HCT116 (cell line): ENCODE measurements around the gene IFNL1. TPM values are rescaled to one million over a fixed set of nuclear protein-coding genes. Genes with fewer than 3 reads are reported as not detected.
A peak's percentile ranks its signal among the peaks of the same experiment; 100 is the strongest.

Source experiments
- ATAC-seq: fragments of 200-7000 bp; cut with Tn5 transposase; 2 replicates; pipeline ENCODE4 v1.9.1; 2020; ENCODE audit warnings: mild to moderate bottlenecking, moderate library complexity
- BruUV-seq: library from RNA; stranded (reverse); fragments of 400-500 nt; replicated peaks from 2 replicates; lab custom pipeline; 2021; lab: Mats Ljungman, UMichigan
- CTCF ChIA-PET: fragments of 300-600 bp; sonication (Branson Sonifier 250); formaldehyde crosslinking; loops from one replicate; lab custom pipeline; 2021; ENCODE audit warnings: antibody characterized with exemption; lab: Charles Lee
- POLR2A ChIA-PET: fragments of 300-600, 350-600 bp; sonication (Branson Sonifier 250); formaldehyde crosslinking; loops from one replicate; lab custom pipeline; 2021; ENCODE audit warnings: antibody characterized with exemption; lab: Charles Lee
- RAD21 ChIA-PET, 2 experiments: fragments of 300-600 bp; sonication (Branson Sonifier 250); formaldehyde crosslinking; loops; one replicate each; lab custom pipeline; 2023; ENCODE audit warnings: low total read pairs in 2 of 2; ENCODE audit not compliant: uncharacterized antibody in 2 of 2, unreplicated experiment in 2 of 2, low non-redundant PET in 1 of 2; lab: Charles Lee
- DNase-seq: peaks from one replicate; pipeline ENCODE4 v3.0.0-alpha.2; 2010; ENCODE audit warnings: low read depth, low spot score
- H2AFZ ChIP-seq: fragments of 200-600 bp; shearing (Covaris generic), sonication (generic); 2 replicates; pipeline ENCODE4 v1.6.1; 2017; ENCODE audit warnings: low read depth, mixed run types, mixed read lengths, antibody characterized with exemption, low read length; ENCODE audit not compliant: poor library complexity, severe bottlenecking
- H3K27ac ChIP-seq: 2 replicates; pipeline ENCODE4 v1.5.1; 2012; ENCODE audit warnings: low read depth, low read length
- H3K27me3 ChIP-seq: fragments of 200-600 bp; sonication (generic); 2 replicates; pipeline ENCODE4 v1.6.1; 2016; ENCODE audit warnings: mixed run types, low read length, mixed read lengths; ENCODE audit not compliant: insufficient read depth
- H3K36me3 ChIP-seq, 2 experiments: fragments of 200-500 bp in 1 of 2; fragments of 200-600 bp in 1 of 2; sonication (Bioruptor generic) in 1 of 2; sonication (generic) in 1 of 2; 2 replicates each; pipeline versions ENCODE4 v1.5.1 to v1.6.1; 2014 to 2016; ENCODE audit warnings: low read length in 2 of 2, inconsistent platforms in 1 of 2, mixed read lengths in 1 of 2, mixed run types in 1 of 2; ENCODE audit not compliant: insufficient read depth in 2 of 2, control insufficient read depth in 1 of 2
- H3K4me1 ChIP-seq, 2 experiments: fragments of 200-600 bp in 1 of 2; sonication (generic) in 1 of 2; 2 replicates each; pipeline versions ENCODE4 v1.5.1 to v1.6.1; 2012 to 2017; ENCODE audit warnings: low read length in 2 of 2, inconsistent platforms in 1 of 2, mild to moderate bottlenecking in 1 of 2, mixed read lengths in 1 of 2, mixed run types in 1 of 2, moderate library complexity in 1 of 2; ENCODE audit not compliant: insufficient read depth in 2 of 2, control insufficient read depth in 1 of 2
- H3K4me2 ChIP-seq: fragments of 200-600 bp; sonication (generic); 2 replicates; pipeline ENCODE4 v1.6.1; 2017; ENCODE audit warnings: mixed run types, low read length, mixed read lengths
- H3K4me3 ChIP-seq, 2 experiments: fragments of 200-600 bp in 1 of 2; sonication (generic) in 1 of 2; replicated peaks in 1 of 2; 2 replicates each; pipeline ENCODE4 v1.5.1; 2011 to 2016; ENCODE audit warnings: low read length in 2 of 2, control low read depth in 1 of 2, low read depth in 1 of 2, mild to moderate bottlenecking in 1 of 2, mixed read lengths in 1 of 2, mixed run types in 1 of 2
- H3K79me2 ChIP-seq: fragments of 200-600 bp; sonication (generic); 2 replicates; pipeline ENCODE4 v1.6.1; 2017; ENCODE audit warnings: mild to moderate bottlenecking, mixed run types, low read length, moderate library complexity, mixed read lengths; ENCODE audit not compliant: insufficient read depth
- H3K9ac ChIP-seq: fragments of 200-600 bp; sonication (generic); 2 replicates; pipeline ENCODE4 v1.6.1; 2016; ENCODE audit warnings: low read length, mixed read lengths
- H3K9me2 ChIP-seq: fragments of 200-600 bp; sonication (generic), shearing (Covaris generic); 2 replicates; pipeline ENCODE4 v1.6.1; 2017; ENCODE audit warnings: mixed run types, mild to moderate bottlenecking, moderate library complexity; ENCODE audit not compliant: insufficient read depth
- H3K9me3 ChIP-seq, 2 experiments: fragments of 200-500 bp in 1 of 2; fragments of 200-600 bp in 1 of 2; sonication (Bioruptor generic) in 1 of 2; sonication (generic) in 1 of 2; 2 replicates each; pipeline ENCODE4 v1.6.1; 2014 to 2017; ENCODE audit warnings: low read length in 2 of 2, mixed read lengths in 2 of 2, inconsistent platforms in 1 of 2, low read depth in 1 of 2, mild to moderate bottlenecking in 1 of 2, mixed run types in 1 of 2, moderate library complexity in 1 of 2; ENCODE audit not compliant: control insufficient read depth in 1 of 2, insufficient read depth in 1 of 2
- H4K20me1 ChIP-seq: fragments of 200-600 bp; sonication (generic), shearing (Covaris generic); 2 replicates; pipeline ENCODE4 v1.6.1; 2017; ENCODE audit warnings: mixed run types, mild to moderate bottlenecking, moderate library complexity; ENCODE audit not compliant: insufficient read depth
- CEBPB ChIP-seq: IDR thresholded peaks from 2 replicates; pipeline ENCODE4 v1.6.1; 2012; ENCODE audit warnings: low read depth
- EGR1 ChIP-seq: IDR thresholded peaks from 2 replicates; pipeline ENCODE4 v1.6.1; 2012; ENCODE audit warnings: low read depth
- EZH2 ChIP-seq: fragments of 200-600 bp; sonication (generic); IDR thresholded peaks from 2 replicates; pipeline ENCODE4 v1.6.1; 2017; ENCODE audit warnings: antibody characterized with exemption, mixed run types
- EZH2phosphoT487 ChIP-seq: fragments of 200-600 bp; IDR thresholded peaks from 2 replicates; pipeline ENCODE4 v1.6.1; 2018; ENCODE audit warnings: antibody characterized with exemption, borderline replicate concordance
- FOSL1 ChIP-seq: IDR thresholded peaks from 2 replicates; pipeline ENCODE4 v1.6.1; 2012; ENCODE audit warnings: low read depth
- JUND ChIP-seq: IDR thresholded peaks from 2 replicates; pipeline ENCODE4 v1.6.1; 2012
- POLR2A ChIP-seq: IDR thresholded peaks from 2 replicates; pipeline ENCODE4 v1.7.0; 2011; ENCODE audit warnings: borderline replicate concordance; ENCODE audit not compliant: insufficient read depth, insufficient read length; ENCODE audit errors: extremely low read depth
- POLR2AphosphoS5 ChIP-seq: IDR thresholded peaks from 2 replicates; pipeline ENCODE4 v1.6.1; 2011; ENCODE audit warnings: mild to moderate bottlenecking, low read depth, low read length, moderate library complexity
- RAD21 ChIP-seq: IDR thresholded peaks from 2 replicates; pipeline ENCODE4 v1.6.1; 2012; ENCODE audit warnings: low read depth, mild to moderate bottlenecking
- SIN3A ChIP-seq: IDR thresholded peaks from 2 replicates; pipeline ENCODE4 v1.6.1; 2012; ENCODE audit warnings: low read depth
- SP1 ChIP-seq: IDR thresholded peaks from 2 replicates; pipeline ENCODE4 v1.6.1; 2012; ENCODE audit warnings: low read depth
- SRF ChIP-seq: IDR thresholded peaks from 2 replicates; pipeline ENCODE4 v1.6.1; 2012; ENCODE audit warnings: low read depth
- TCF7L2 ChIP-seq: IDR thresholded peaks from 2 replicates; pipeline ENCODE4 v1.7.0; 2011; ENCODE audit warnings: borderline replicate concordance, inconsistent platforms; ENCODE audit not compliant: insufficient read depth, insufficient read length; ENCODE audit errors: extremely low read depth
- intact Hi-C: fragments of 100-400 bp; cut with micrococcal nuclease; formaldehyde crosslinking; loops from 2 replicates; pipeline ENCODE4 v1.10.0; 2022
- total RNA-seq: library from RNA; stranded (reverse); gene quantifications from one replicate; pipeline ENCODE4 v1.2.1, GENCODE V29; 2021; ENCODE audit not compliant: unreplicated experiment
- TF ChIP-seq, protein P1 (sequence below): IDR thresholded peaks from 2 replicates; pipeline ENCODE4 v1.6.1; 2012
- TF ChIP-seq, protein P2 (sequence below): IDR thresholded peaks from 2 replicates; pipeline ENCODE4 v1.6.1; 2012

IFNL1 gene
- total RNA-seq, 1 experiment from 2014 or later = not detected

DNA sequence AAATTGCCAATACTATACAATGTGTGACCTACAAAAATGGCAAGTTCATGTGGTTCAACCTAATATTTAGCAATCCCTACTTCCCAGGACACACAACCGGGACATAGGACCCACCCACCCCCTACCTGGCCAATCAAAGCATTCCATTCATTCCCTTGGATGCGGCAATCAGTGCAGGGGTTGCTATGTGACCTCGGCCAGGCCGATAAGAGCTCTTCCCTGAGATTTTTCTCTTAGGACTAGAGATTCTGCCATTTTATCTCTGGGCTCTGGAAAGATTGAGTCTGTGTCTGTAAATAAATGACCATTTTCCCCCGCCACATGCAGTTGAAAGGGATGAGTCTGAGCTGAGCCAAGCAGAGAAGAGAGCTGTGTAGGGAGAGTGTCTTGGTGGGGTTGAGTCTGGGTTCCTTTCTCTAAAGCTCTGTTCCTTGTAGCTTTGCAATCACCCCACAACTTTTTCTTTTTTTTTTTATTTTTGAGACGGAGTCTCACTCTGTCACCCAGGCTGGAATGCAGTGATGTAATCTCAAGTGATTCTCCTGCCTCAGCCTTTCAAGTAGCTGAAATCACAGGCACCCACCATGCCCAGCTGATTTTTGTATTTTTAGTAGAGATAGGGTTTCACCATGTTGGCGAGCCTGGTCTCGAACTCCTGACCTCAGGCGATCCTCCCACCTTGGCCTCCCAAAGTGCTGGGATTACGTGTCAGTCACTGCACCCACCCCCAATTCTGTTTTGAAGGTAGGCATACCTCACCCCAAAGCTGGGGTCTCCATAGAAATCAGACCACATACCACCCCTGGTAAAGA is 7.4 kb downstream of the IFNL1 start:
- H3K9me3 ChIP-seq = no peaks in the 10 kb centered on the region
- H3K79me2 ChIP-seq = no peaks in the 10 kb centered on the region
- H3K4me3 ChIP-seq = no peak overlapping the region
- H3K4me1 ChIP-seq = peaks cover 9 to 10% of the 10 kb centered on the region in 2 experiments
- no peak for TF ChIP-seq POLR2A
- no peak for TF ChIP-seq EGR1
- no peak for TF ChIP-seq POLR2AphosphoS5
- TF ChIP-seq RAD21 = no peak
- TF ChIP-seq EZH2 = no peak
- no peak for TF ChIP-seq JUND
- TF ChIP-seq FOSL1 = no peak
- TF ChIP-seq, protein P1, sequence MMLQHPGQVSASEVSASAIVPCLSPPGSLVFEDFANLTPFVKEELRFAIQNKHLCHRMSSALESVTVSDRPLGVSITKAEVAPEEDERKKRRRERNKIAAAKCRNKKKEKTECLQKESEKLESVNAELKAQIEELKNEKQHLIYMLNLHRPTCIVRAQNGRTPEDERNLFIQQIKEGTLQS = no peak
- no peak for TF ChIP-seq TCF7L2
- TF ChIP-seq SP1 = no peak
- TF ChIP-seq CEBPB = no peak
- TF ChIP-seq SRF = no peak
- TF ChIP-seq, protein P2, sequence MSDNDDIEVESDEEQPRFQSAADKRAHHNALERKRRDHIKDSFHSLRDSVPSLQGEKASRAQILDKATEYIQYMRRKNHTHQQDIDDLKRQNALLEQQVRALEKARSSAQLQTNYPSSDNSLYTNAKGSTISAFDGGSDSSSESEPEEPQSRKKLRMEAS = no peak
- no peak for TF ChIP-seq EZH2phosphoT487
- no peak for TF ChIP-seq SIN3A
- TF ChIP-seq, all 23 proteins: peak for 0
- Histone ChIP-seq H3K9ac (no peak overlapping the region), H4K20me1 (no peaks in the 10 kb centered on the region), H3K4me2 (peak overlapping the region; percentile 27), H3K36me3 (no peaks in the 10 kb centered on the region), H3K27ac (no peak overlapping the region), H3K9me2 (no peaks in the 10 kb centered on the region), H2AFZ (no peak overlapping the region), H3K27me3 (no peaks in the 10 kb centered on the region)
- ChIA-PET POLR2A (no interaction called here), RAD21 (no interaction called here), CTCF (interaction anchor here (1.3 kb wide), 1 partner anchor 91 kb away, joined by 3 read pairs; no protein-coding TSS in a partner anchor)
- DNase-seq = no peak
- intact Hi-C loops = no loop called here
- BruUV-seq = no TSS peak
- ATAC-seq = peak; percentile 84
